ENCODE measurements around the gene RACGAP1. TPM values are rescaled to one million over a fixed set of nuclear protein-coding genes. Genes with fewer than 3 reads are reported as not detected.

RACGAP1 gene
- total RNA-seq, 3 donors from 2014 or later (not counting 1 experiment from before 2014, with no cell fraction given), result 6.1 to 11.6 (median 8.7) TPM

DNA sequence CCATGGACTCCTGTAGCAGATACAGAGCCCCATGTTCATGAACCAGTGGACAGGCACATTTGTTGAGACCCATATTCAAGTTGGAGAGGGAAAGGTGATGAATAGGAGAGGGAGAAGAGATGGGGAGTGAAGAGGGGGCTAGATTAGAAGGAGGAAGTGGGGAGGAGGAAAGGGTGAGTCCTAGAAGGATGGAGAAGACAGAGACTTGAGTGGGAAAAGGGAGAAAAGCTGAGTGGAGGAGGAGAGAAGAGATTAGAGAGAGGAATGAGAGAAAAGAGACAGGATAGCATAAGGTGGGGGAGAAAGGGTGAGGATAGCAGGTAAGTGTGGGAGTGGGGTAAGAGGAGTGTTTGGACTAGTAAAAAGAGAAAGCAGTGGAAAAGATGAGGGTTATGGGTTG is 27.2 kb upstream of the RACGAP1 start:
- H3K27me3 ChIP-seq (ENCODE audit: control insufficient read depth, insufficient read depth, low read length), result peaks cover 21% of the 10 kb centered on the region
- Mint-ChIP-seq H3K27ac (no peak overlapping the region), H3K27me3 (ENCODE audit: low read depth in 2 of 2) (peaks cover 48 to 70% of the 10 kb centered on the region in 2 donors), H3K4me1 (peaks cover 17% of the 10 kb centered on the region in 2 donors), H3K36me3 (no peaks in the 10 kb centered on the region), H3K9me3 (no peaks in the 10 kb centered on the region), H3K4me3 (no peak overlapping the region)
- ATAC-seq, result no peak
- peaks cover 19% of the 10 kb centered on the region for H3K4me1 ChIP-seq (ENCODE audit: control insufficient read depth, insufficient read depth, low read length)
- no peak overlapping the region for H3K27ac ChIP-seq (ENCODE audit: low read length)
- no peaks in the 10 kb centered on the region for H3K36me3 ChIP-seq (ENCODE audit: control insufficient read depth, insufficient read depth, low read length)
- intact Hi-C loops (cut with micrococcal nuclease), result no loop called here
- TF ChIP-seq, protein P1, sequence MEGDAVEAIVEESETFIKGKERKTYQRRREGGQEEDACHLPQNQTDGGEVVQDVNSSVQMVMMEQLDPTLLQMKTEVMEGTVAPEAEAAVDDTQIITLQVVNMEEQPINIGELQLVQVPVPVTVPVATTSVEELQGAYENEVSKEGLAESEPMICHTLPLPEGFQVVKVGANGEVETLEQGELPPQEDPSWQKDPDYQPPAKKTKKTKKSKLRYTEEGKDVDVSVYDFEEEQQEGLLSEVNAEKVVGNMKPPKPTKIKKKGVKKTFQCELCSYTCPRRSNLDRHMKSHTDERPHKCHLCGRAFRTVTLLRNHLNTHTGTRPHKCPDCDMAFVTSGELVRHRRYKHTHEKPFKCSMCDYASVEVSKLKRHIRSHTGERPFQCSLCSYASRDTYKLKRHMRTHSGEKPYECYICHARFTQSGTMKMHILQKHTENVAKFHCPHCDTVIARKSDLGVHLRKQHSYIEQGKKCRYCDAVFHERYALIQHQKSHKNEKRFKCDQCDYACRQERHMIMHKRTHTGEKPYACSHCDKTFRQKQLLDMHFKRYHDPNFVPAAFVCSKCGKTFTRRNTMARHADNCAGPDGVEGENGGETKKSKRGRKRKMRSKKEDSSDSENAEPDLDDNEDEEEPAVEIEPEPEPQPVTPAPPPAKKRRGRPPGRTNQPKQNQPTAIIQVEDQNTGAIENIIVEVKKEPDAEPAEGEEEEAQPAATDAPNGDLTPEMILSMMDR (IDR thresholded peaks at IDR 0.05), result no peak
- no peaks in the 10 kb centered on the region for H3K9me3 ChIP-seq (ENCODE audit: control insufficient read depth, insufficient read depth, low read length)
- H3K4me3 ChIP-seq (ENCODE audit: low read length), result no peak overlapping the region
- no peak for DNase-seq

- Mint-ChIP-seq H3K4me3 (no peak overlapping the region), H3K9me3 (no peaks in the 10 kb centered on the region), H3K27me3 (ENCODE audit: low read depth in 2 of 2) (peaks cover 41 to 64% of the 10 kb centered on the region in 2 donors), H3K36me3 (no peaks in the 10 kb centered on the region), H3K4me1 (peaks cover 6 to 7% of the 10 kb centered on the region in 2 donors), H3K27ac (no peak overlapping the region)
- Histone ChIP-seq H3K9me3 (ENCODE audit: control insufficient read depth, insufficient read depth, low read length) (no peaks in the 10 kb centered on the region), H3K27ac (ENCODE audit: low read length) (no peak overlapping the region), H3K4me1 (ENCODE audit: control insufficient read depth, insufficient read depth, low read length) (peaks cover 11% of the 10 kb centered on the region), H3K27me3 (ENCODE audit: control insufficient read depth, insufficient read depth, low read length) (peaks cover 12% of the 10 kb centered on the region), H3K36me3 (ENCODE audit: control insufficient read depth, insufficient read depth, low read length) (no peaks in the 10 kb centered on the region), H3K4me3 (ENCODE audit: low read length) (no peak overlapping the region)
- DNase-seq (no peak), ATAC-seq (no peak)
- intact Hi-C loops (cut with micrococcal nuclease), result no loop called here
- TF ChIP-seq, protein P1 (IDR thresholded peaks at IDR 0.05), result no peak
- 47% methylated on average over 14 of the region's 14 CpGs for WGBS (ENCODE audit: insufficient coverage)
These were observed 26.0 kb upstream of the RACGAP1 start for GRCh38 chr12:50051101-50051806.

GRCh38 chr12:50050410-50051098 is 25.3 kb upstream of the RACGAP1 start:
- no peaks in the 10 kb centered on the region for H3K36me3 Mint-ChIP-seq
- WGBS (ENCODE audit: insufficient coverage), result 10% methylated on average over 35 of the region's 37 CpGs
- intact Hi-C loops (cut with micrococcal nuclease), result no loop called here
- H3K4me1 Mint-ChIP-seq, result no peaks in the 10 kb centered on the region
- peaks cover 4% of the 10 kb centered on the region for H3K4me1 ChIP-seq (ENCODE audit: control insufficient read depth, insufficient read depth, low read length)
- no peaks in the 10 kb centered on the region for H3K36me3 ChIP-seq (ENCODE audit: control insufficient read depth, insufficient read depth, low read length)
- no peak overlapping the region for H3K27ac ChIP-seq (ENCODE audit: low read length)
- no peak overlapping the region for H3K27ac Mint-ChIP-seq
- no peaks in the 10 kb centered on the region for H3K9me3 ChIP-seq (ENCODE audit: control insufficient read depth, insufficient read depth, low read length)
- no peak overlapping the region for H3K4me3 Mint-ChIP-seq
- ATAC-seq, result peak in 1 of 3 donors; percentile 39
- no peak overlapping the region for H3K4me3 ChIP-seq (ENCODE audit: low read length)
- H3K27me3 ChIP-seq (ENCODE audit: control insufficient read depth, insufficient read depth, low read length), result peaks cover 5% of the 10 kb centered on the region
- TF ChIP-seq, protein P1 (IDR thresholded peaks at IDR 0.05), result no peak
- no peak for DNase-seq
- H3K9me3 Mint-ChIP-seq, result no peaks in the 10 kb centered on the region
- peaks cover 35 to 57% of the 10 kb centered on the region in 2 donors for H3K27me3 Mint-ChIP-seq (ENCODE audit: low read depth in 2 of 2)

All from natural killer cell (primary cell).